ENCODE data around the gene OR5A1.
"Not testable (repeated sequence)": the region's sequence is repeated elsewhere in the genome, so short reads cannot be mapped to it uniquely, and the experiment has no call there.

The OR5A1 gene

GRCh38 chr11:59429924-59430516 is 6.2 kb upstream of the OR5A1 start:
- DNase-seq: peak; percentile 43 to 65
- TF ChIP-seq POLR2A (IDR thresholded peaks at IDR 0.05; ENCODE audit: low read length): no peak
- TF ChIP-seq GATA1 (IDR thresholded peaks at IDR 0.05; ENCODE audit: low read depth, low read length): no peak

- TF ChIP-seq POLR2A (IDR thresholded peaks at IDR 0.05; ENCODE audit: low read length): no peak
- no peak for TF ChIP-seq GATA1 (IDR thresholded peaks at IDR 0.05; ENCODE audit: low read depth, low read length)
- no peak for DNase-seq
Observed at GRCh38 chr11:59437770-59438169, 1.5 kb downstream of the OR5A1 start.

- not testable (repeated sequence) for DNase-seq
Observed at GRCh38 chr11:59445624-59446023, 9.4 kb downstream of the OR5A1 start.

GRCh38 chr11:59448484-59448883 is 12.2 kb downstream of the OR5A1 start:
- no peak for DNase-seq
- TF ChIP-seq GATA1 (IDR thresholded peaks at IDR 0.05; ENCODE audit: low read depth, low read length) (no peak), POLR2A (IDR thresholded peaks at IDR 0.05; ENCODE audit: low read length) (no peak)

- TF ChIP-seq POLR2A (IDR thresholded peaks at IDR 0.05; ENCODE audit: low read length): no peak
- no peak for TF ChIP-seq GATA1 (IDR thresholded peaks at IDR 0.05; ENCODE audit: low read depth, low read length)
- DNase-seq: no peak
Observed at GRCh38 chr11:59456661-59457060, 20.4 kb downstream of the OR5A1 start, which contains the start of gene OR4D6. Gene OR4D6 (plus strand): TSS chr11:59456961. CDS start chr11:59456961, 0 bp downstream.

GRCh38 chr11:59459916-59460315 is 23.6 kb downstream of the OR5A1 start:
- TF ChIP-seq GATA1 (IDR thresholded peaks at IDR 0.05; ENCODE audit: low read depth, low read length) (no peak), POLR2A (IDR thresholded peaks at IDR 0.05; ENCODE audit: low read length) (no peak)
- DNase-seq: no peak

GRCh38 chr11:59463190-59463641 is 26.9 kb downstream of the OR5A1 start:
- DNase-seq: no peak
- TF ChIP-seq GATA1 (IDR thresholded peaks at IDR 0.05; ENCODE audit: low read depth, low read length) (no peak), POLR2A (IDR thresholded peaks at IDR 0.05; ENCODE audit: low read length) (no peak)

GRCh38 chr11:59473015-59473414 is 36.7 kb downstream of the OR5A1 start, which contains the start of gene OR4D10:
Gene OR4D10 (plus strand): TSS chr11:59473315. CDS start chr11:59477430, 4,115 bp downstream.
- no peak for TF ChIP-seq GATA1 (IDR thresholded peaks at IDR 0.05; ENCODE audit: low read depth, low read length)
- TF ChIP-seq POLR2A (IDR thresholded peaks at IDR 0.05; ENCODE audit: low read length): no peak

GRCh38 chr11:59475176-59475575 is 38.9 kb downstream of the OR5A1 start:
- DNase-seq: no peak
- TF ChIP-seq POLR2A (IDR thresholded peaks at IDR 0.05; ENCODE audit: low read length): no peak
- no peak for TF ChIP-seq GATA1 (IDR thresholded peaks at IDR 0.05; ENCODE audit: low read depth, low read length)

More at GRCh38 chr11:59473015-59473414, 36.7 kb downstream of the OR5A1 start, which contains the start of gene OR4D10:
- DNase-seq: no peak

GRCh38 chr11:59479906-59480305 is 43.6 kb downstream of the OR5A1 start:
- no peak for DNase-seq
- TF ChIP-seq GATA1 (IDR thresholded peaks at IDR 0.05; ENCODE audit: low read depth, low read length) (no peak), POLR2A (IDR thresholded peaks at IDR 0.05; ENCODE audit: low read length) (no peak)

GRCh38 chr11:59480359-59480758 is 44.1 kb downstream of the OR5A1 start:
- DNase-seq: no peak
- TF ChIP-seq GATA1 (IDR thresholded peaks at IDR 0.05; ENCODE audit: low read depth, low read length) (no peak), POLR2A (IDR thresholded peaks at IDR 0.05; ENCODE audit: low read length) (no peak)
